Colonic mucosa (tissue), 4 donors: ENCODE results near the gene ERN1. TPM values are rescaled to one million over a fixed set of nuclear protein-coding genes. Genes with fewer than 3 reads are reported as not detected.

ENCODE experiments used
- DNase-seq: peaks from one replicate; pipeline ENCODE4 v3.0.0-alpha.2; 2020
- H3K27ac ChIP-seq: fragments of 200-600 bp; one replicate; pipeline ENCODE4 v1.8.0; 2021
- H3K27me3 ChIP-seq: fragments of 200-600 bp; one replicate; pipeline ENCODE4 v1.8.0; 2021
- H3K36me3 ChIP-seq: fragments of 200-600 bp; one replicate; pipeline ENCODE4 v1.8.0; 2021
- H3K4me1 ChIP-seq: fragments of 200-600 bp; one replicate; pipeline ENCODE4 v1.8.0; 2021; ENCODE audit warnings: mild to moderate bottlenecking
- H3K4me3 ChIP-seq: fragments of 200-600 bp; one replicate; pipeline ENCODE4 v1.8.0; 2021
- H3K9ac ChIP-seq, 2 donors: one replicate each; pipeline ENCODE4 v1.7.0; 2013; ENCODE audit warnings: control low read depth in 2 of 2, low read depth in 2 of 2, low read length in 2 of 2
- H3K9me3 ChIP-seq: fragments of 200-600 bp; one replicate; pipeline ENCODE4 v1.8.0; 2021
- intact Hi-C: fragments of 100-400 bp; cut with DNase I; formaldehyde crosslinking; loops from one replicate; pipeline ENCODE4 v1.14.1; 2022
- total RNA-seq, 2 donors: library from RNA; stranded (reverse); fragmentation: NEBNext Ultra II Directional in 1 of 2; extraction: Animal tissue kit (Norgen Biotek cat#: 25700) in 1 of 2; gene quantifications; one replicate each; pipeline ENCODE4 v1.2.1, GENCODE V29; 2021
- TF ChIP-seq, protein P1 (sequence below): fragments of 200-600 bp; IDR thresholded peaks from one replicate; pipeline ENCODE4 v1.8.0; 2022; ENCODE audit warnings: antibody characterized with exemption, mild to moderate bottlenecking
- donor health status: healthy.
- donor health status: DM: no; HTN: no; CAD: no.
- donor health status: DM: no; HTN: no; CAD: no.

ERN1 gene
- total RNA-seq, 2 donors from 2014 or later: 19.2 to 19.6 TPM

DNA sequence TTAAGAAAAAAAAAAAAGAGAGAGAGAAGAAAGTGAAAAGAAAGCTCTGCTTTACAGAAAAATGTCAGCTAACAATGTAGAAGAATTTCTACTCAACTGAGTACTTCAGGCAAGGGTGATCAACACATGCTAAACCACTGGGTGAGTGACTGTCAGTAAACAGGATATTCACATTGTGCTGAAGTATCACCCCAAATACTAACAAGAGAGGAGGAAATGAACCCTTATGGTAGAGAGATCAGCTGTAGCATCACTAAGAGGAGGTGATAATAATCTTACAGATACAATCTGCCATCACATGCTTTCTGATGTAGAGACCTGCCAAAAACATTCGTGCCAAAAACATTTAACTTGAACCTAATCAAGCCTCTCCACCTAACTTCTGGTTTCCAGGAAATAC lies 78.8 kb downstream of the ERN1 start:
- no peaks in the 10 kb centered on the region for H3K4me1 ChIP-seq
- DNase-seq: no peak
- no peak overlapping the region for H3K27ac ChIP-seq
- H3K4me3 ChIP-seq: no peak overlapping the region
- TF ChIP-seq, protein P1, sequence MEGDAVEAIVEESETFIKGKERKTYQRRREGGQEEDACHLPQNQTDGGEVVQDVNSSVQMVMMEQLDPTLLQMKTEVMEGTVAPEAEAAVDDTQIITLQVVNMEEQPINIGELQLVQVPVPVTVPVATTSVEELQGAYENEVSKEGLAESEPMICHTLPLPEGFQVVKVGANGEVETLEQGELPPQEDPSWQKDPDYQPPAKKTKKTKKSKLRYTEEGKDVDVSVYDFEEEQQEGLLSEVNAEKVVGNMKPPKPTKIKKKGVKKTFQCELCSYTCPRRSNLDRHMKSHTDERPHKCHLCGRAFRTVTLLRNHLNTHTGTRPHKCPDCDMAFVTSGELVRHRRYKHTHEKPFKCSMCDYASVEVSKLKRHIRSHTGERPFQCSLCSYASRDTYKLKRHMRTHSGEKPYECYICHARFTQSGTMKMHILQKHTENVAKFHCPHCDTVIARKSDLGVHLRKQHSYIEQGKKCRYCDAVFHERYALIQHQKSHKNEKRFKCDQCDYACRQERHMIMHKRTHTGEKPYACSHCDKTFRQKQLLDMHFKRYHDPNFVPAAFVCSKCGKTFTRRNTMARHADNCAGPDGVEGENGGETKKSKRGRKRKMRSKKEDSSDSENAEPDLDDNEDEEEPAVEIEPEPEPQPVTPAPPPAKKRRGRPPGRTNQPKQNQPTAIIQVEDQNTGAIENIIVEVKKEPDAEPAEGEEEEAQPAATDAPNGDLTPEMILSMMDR: no peak
- H3K27me3 ChIP-seq: no peaks in the 10 kb centered on the region
- H3K9me3 ChIP-seq: no peaks in the 10 kb centered on the region
- intact Hi-C loops: no loop called here
- H3K9ac ChIP-seq: no peak overlapping the region
- H3K36me3 ChIP-seq: peaks cover 6% of the 10 kb centered on the region

DNA sequence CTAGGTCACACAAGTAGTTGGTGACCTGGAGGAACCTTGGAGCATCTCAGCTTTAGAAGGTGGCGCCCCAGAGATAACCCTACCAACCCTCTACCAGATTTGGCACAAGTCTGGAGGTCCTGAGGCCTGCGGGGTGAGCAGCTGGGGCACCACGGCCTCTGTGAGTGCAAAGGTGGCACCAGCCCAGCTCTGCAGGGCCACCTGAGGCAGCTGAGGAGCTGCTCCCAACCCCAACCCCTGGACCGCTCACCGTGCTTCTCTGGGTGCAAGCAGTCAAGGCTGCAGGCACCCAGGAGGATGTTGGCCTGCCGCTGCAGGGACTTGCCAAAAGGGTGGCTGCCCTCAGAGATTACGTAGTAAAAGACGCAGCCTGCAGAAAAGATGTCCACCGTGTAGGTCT lies 81.1 kb downstream of the ERN1 start:
- H3K27me3 ChIP-seq: no peaks in the 10 kb centered on the region
- H3K36me3 ChIP-seq: peaks cover 18% of the 10 kb centered on the region
- no peaks in the 10 kb centered on the region for H3K9me3 ChIP-seq
- H3K9ac ChIP-seq: no peak overlapping the region
- H3K27ac ChIP-seq: no peak overlapping the region
- TF ChIP-seq, protein P1: no peak
- DNase-seq: no peak
- no peaks in the 10 kb centered on the region for H3K4me1 ChIP-seq
- intact Hi-C loops: no loop called here
- no peak overlapping the region for H3K4me3 ChIP-seq

DNA sequence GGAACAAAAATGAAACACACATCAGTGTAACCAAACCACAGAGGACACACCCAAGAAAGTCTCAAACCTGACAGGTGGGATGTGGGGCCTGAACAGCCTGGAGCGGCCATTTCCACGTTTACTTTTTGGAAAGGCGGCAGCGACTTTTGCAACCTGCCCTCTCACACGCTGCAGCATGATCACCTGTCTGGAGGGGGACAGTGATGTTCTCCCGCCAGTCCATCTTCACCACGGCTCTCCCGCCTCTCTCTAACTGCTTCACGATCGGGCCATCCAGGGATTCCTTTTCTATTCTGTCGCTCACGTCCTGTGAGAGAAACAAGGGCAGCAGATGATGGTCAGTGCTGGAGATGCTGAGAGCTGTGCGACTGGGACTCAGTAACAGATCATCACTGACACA lies 84.8 kb downstream of the ERN1 start:
- Histone ChIP-seq H3K4me1 (no peaks in the 10 kb centered on the region), H3K9me3 (no peaks in the 10 kb centered on the region), H3K4me3 (no peak overlapping the region), H3K9ac (no peak overlapping the region), H3K36me3 (peaks cover 16% of the 10 kb centered on the region), H3K27ac (no peak overlapping the region), H3K27me3 (no peaks in the 10 kb centered on the region)
- DNase-seq: no peak
- intact Hi-C loops: no loop called here
- TF ChIP-seq, protein P1: no peak

DNA sequence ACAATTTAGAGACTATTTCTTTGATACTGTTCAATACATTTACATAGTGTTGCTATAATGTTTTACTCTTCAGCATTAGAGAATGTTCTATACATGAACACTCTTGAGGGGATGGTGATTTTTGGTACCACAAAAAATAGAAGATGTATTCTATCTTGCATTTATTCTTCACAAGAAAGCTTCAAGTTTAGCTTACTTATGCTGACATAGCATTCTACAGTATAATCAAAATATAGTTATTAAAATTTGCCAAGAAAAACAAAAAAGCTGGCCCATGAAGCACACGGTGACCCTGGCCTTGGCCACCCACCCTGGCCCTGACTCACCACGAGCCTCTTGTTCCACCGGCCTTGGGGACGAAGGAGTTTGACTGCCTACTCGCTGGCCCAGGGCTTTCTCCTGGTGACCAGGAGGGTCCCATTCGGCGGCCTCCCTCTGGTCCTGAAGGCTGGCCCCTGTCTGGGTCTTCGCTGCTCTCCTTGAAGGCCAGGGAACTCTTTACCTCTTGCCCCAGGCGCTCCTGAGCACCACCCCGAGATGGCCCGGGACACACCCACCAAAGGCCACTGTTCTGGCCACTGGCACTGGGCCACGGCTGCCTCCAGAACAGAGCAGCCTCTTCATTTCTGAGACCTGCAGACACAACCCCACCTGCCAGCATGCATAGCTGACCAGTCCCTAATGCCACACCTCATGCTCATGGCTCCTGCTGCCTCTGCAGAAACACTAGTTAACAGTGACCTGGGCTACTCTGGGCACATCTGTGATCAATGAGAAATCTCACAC lies 87.1 kb downstream of the ERN1 start:
- DNase-seq: no peak
- intact Hi-C loops: no loop called here
- Histone ChIP-seq H3K9ac (no peak overlapping the region), H3K4me1 (no peaks in the 10 kb centered on the region), H3K4me3 (no peak overlapping the region), H3K9me3 (no peaks in the 10 kb centered on the region), H3K36me3 (peaks cover 16% of the 10 kb centered on the region), H3K27ac (no peak overlapping the region), H3K27me3 (no peaks in the 10 kb centered on the region)
- TF ChIP-seq, protein P1: no peak

DNA sequence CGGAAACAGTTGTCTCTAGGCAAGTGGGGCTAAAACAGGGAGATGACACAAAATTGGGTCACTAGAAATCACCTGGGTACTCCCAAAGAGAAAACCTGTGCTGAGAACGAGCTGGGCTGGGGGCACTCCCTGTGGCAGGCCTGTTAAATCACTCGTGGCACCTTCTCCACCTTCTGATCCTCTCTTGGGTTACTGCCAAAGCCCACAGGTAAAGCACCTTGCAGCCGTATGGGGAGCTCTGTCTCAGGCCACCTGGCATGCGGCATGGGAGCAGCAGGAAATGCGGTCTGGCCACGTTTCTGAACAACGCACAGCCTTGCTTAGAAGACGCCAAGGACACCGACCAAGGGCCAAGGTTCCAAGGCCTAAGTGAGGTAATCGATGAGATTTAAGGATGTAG lies 88.0 kb downstream of the ERN1 start:
- DNase-seq: no peak
- peaks cover 16% of the 10 kb centered on the region for H3K36me3 ChIP-seq

More for the DNA sequence above, 88.0 kb downstream of the ERN1 start:
- Histone ChIP-seq H3K4me3 (no peak overlapping the region), H3K27me3 (no peaks in the 10 kb centered on the region), H3K9me3 (no peaks in the 10 kb centered on the region), H3K9ac (no peak overlapping the region), H3K4me1 (no peaks in the 10 kb centered on the region), H3K27ac (no peak overlapping the region)
- intact Hi-C loops: no loop called here
- TF ChIP-seq, protein P1: no peak
